ENCODE measurements around the gene DGKB. TPM values are rescaled to one million over a fixed set of nuclear protein-coding genes. Genes with fewer than 3 reads are reported as not detected.

The DGKB gene
- polyA plus RNA-seq, 1 donor (not counting 4 experiments of a cell fraction or from before 2014, with no cell fraction given) = 0.01 TPM

- no peaks in the 10 kb centered on the region for H3K36me3 ChIP-seq (ENCODE audit: control insufficient read depth in 2 of 2, extremely low read depth in 1 of 2, insufficient read depth in 2 of 2, low read length in 2 of 2)
- no peak overlapping the region for H3K27ac ChIP-seq (ENCODE audit: control insufficient read depth, insufficient read depth, low read length)
- no peaks in the 10 kb centered on the region for H3K9me1 ChIP-seq (ENCODE audit: control insufficient read depth, extremely low read depth, insufficient read depth, low read length)
- H3K4me2 ChIP-seq (ENCODE audit: control insufficient read depth, extremely low read depth, insufficient read depth, low read depth, low read length) = peak overlapping the region; percentile 20
- H4K20me1 ChIP-seq (ENCODE audit: control insufficient read depth, extremely low read depth, insufficient read depth, low read length) = no peaks in the 10 kb centered on the region
- H3K4me3 ChIP-seq (ENCODE audit: control insufficient read depth in 2 of 3, extremely low read depth in 1 of 3, insufficient read depth in 2 of 3, low read depth in 1 of 3, low read length in 3 of 3) = no peak overlapping the region
- TF ChIP-seq CTCF (optimal IDR thresholded peaks at IDR 0.05 in 1 of 3, IDR thresholded peaks at IDR 0.05 in 1 of 3, conservative IDR thresholded peaks at IDR 0.05 in 1 of 3; ENCODE audit: extremely low read depth in 1 of 3, insufficient read depth in 2 of 3, low read length in 3 of 3) = no peak
- TF ChIP-seq EZH2 (IDR thresholded peaks at IDR 0.05; ENCODE audit: low read length) = no peak
- DNase-seq (ENCODE audit: low read depth, low spot score) = no peak
- no peaks in the 10 kb centered on the region for H3K79me2 ChIP-seq (ENCODE audit: control insufficient read depth, insufficient read depth, low read length)
- H2AFZ ChIP-seq (ENCODE audit: control insufficient read depth, low read length) = peak overlapping the region; percentile 11
- dilution Hi-C loops (cut with MboI; ENCODE audit: extremely low pct_ligation_motif_present, low sequenced_read_pairs) = no loop called here
- no peaks in the 10 kb centered on the region for H3K27me3 ChIP-seq (ENCODE audit: control insufficient read depth, extremely low read depth, insufficient read depth, low read length)
- H3K4me1 ChIP-seq (ENCODE audit: control insufficient read depth, extremely low read depth, insufficient read depth, low read length) = peaks cover 24% of the 10 kb centered on the region
- H3K9ac ChIP-seq (ENCODE audit: control insufficient read depth, extremely low read depth, insufficient read depth, low read length) = no peak overlapping the region
- FAIRE-seq = peak; percentile 73
- no peaks in the 10 kb centered on the region for H3K9me3 ChIP-seq (ENCODE audit: control insufficient read depth, low read depth, low read length)
Observed at GRCh38 chr7:14385074-14385473, 517.5 kb downstream of the DGKB start.

GRCh38 chr7:14381936-14382335, 520.6 kb downstream of the DGKB start:
- no peaks in the 10 kb centered on the region for H4K20me1 ChIP-seq (ENCODE audit: control insufficient read depth, extremely low read depth, insufficient read depth, low read length)
- no peak for FAIRE-seq
- dilution Hi-C loops (cut with MboI; ENCODE audit: extremely low pct_ligation_motif_present, low sequenced_read_pairs) = no loop called here
- no peaks in the 10 kb centered on the region for H3K9me1 ChIP-seq (ENCODE audit: control insufficient read depth, extremely low read depth, insufficient read depth, low read length)
- no peak overlapping the region for H3K9ac ChIP-seq (ENCODE audit: control insufficient read depth, extremely low read depth, insufficient read depth, low read length)
- H3K9me3 ChIP-seq (ENCODE audit: control insufficient read depth, low read depth, low read length) = no peaks in the 10 kb centered on the region
- TF ChIP-seq CTCF (optimal IDR thresholded peaks at IDR 0.05 in 1 of 3, IDR thresholded peaks at IDR 0.05 in 1 of 3, conservative IDR thresholded peaks at IDR 0.05 in 1 of 3; ENCODE audit: extremely low read depth in 1 of 3, insufficient read depth in 2 of 3, low read length in 3 of 3) = no peak
- no peak for TF ChIP-seq EZH2 (IDR thresholded peaks at IDR 0.05; ENCODE audit: low read length)
- H3K4me3 ChIP-seq (ENCODE audit: control insufficient read depth in 2 of 3, extremely low read depth in 1 of 3, insufficient read depth in 2 of 3, low read depth in 1 of 3, low read length in 3 of 3) = no peak overlapping the region
- H3K79me2 ChIP-seq (ENCODE audit: control insufficient read depth, insufficient read depth, low read length) = no peaks in the 10 kb centered on the region
- no peaks in the 10 kb centered on the region for H3K36me3 ChIP-seq (ENCODE audit: control insufficient read depth in 2 of 2, extremely low read depth in 1 of 2, insufficient read depth in 2 of 2, low read length in 2 of 2)
- no peak for DNase-seq (ENCODE audit: low read depth, low spot score)
- H3K27me3 ChIP-seq (ENCODE audit: control insufficient read depth, extremely low read depth, insufficient read depth, low read length) = no peaks in the 10 kb centered on the region
- no peak overlapping the region for H3K4me2 ChIP-seq (ENCODE audit: control insufficient read depth, extremely low read depth, insufficient read depth, low read depth, low read length)
- H3K27ac ChIP-seq (ENCODE audit: control insufficient read depth, insufficient read depth, low read length) = no peak overlapping the region
- no peak overlapping the region for H2AFZ ChIP-seq (ENCODE audit: control insufficient read depth, low read length)
- H3K4me1 ChIP-seq (ENCODE audit: control insufficient read depth, extremely low read depth, insufficient read depth, low read length) = peaks cover 24% of the 10 kb centered on the region

All from keratinocyte (primary cell).